Trophoblast cell (in vitro differentiated cells and primary cell): Measurements from ENCODE around the gene LZTS3.
A peak's percentile ranks its signal among the peaks of the same experiment; 100 is the strongest.

ENCODE experiments used
- DNase-seq, 2 donors: peaks; one replicate each; pipeline ENCODE4 v3.0.0-alpha.2; 2016
- H2AFZ ChIP-seq: 2 replicates; pipeline ENCODE4 v1.6.1; 2013; ENCODE audit warnings: low read length, moderate library complexity, mild to moderate bottlenecking; ENCODE audit not compliant: insufficient read depth, poor library complexity
- H2AK5ac ChIP-seq: 2 replicates; pipeline ENCODE4 v1.6.1; 2013; ENCODE audit warnings: mild to moderate bottlenecking, low read length
- H2BK120ac ChIP-seq: 2 replicates; pipeline ENCODE4 v1.6.1; 2013; ENCODE audit warnings: low read length, mild to moderate bottlenecking, moderate library complexity; ENCODE audit not compliant: insufficient read depth, poor library complexity
- H2BK12ac ChIP-seq: 2 replicates; pipeline ENCODE4 v1.6.1; 2013; ENCODE audit warnings: mild to moderate bottlenecking, low read length, moderate library complexity
- H2BK5ac ChIP-seq: 2 replicates; pipeline ENCODE4 v1.6.1; 2013; ENCODE audit warnings: low read length, low read depth, moderate library complexity, mild to moderate bottlenecking; ENCODE audit not compliant: poor library complexity
- H3K14ac ChIP-seq: 2 replicates; pipeline ENCODE4 v1.6.1; 2013; ENCODE audit warnings: mild to moderate bottlenecking, low read length
- H3K18ac ChIP-seq: 2 replicates; pipeline ENCODE4 v1.6.1; 2013; ENCODE audit warnings: mild to moderate bottlenecking, low read length
- H3K23ac ChIP-seq: 2 replicates; pipeline ENCODE4 v1.6.1; 2013; ENCODE audit warnings: low read length
- H3K27ac ChIP-seq: 2 replicates; pipeline ENCODE4 v1.5.1; 2013; ENCODE audit warnings: low read depth, mild to moderate bottlenecking, inconsistent platforms, low read length, moderate library complexity
- H3K27me3 ChIP-seq: 2 replicates; pipeline ENCODE4 v1.6.1; 2013; ENCODE audit warnings: inconsistent platforms, mild to moderate bottlenecking, low read length, moderate library complexity; ENCODE audit not compliant: insufficient read depth
- H3K36me3 ChIP-seq, 2 experiments: 1 replicate in 1 of 2; 2 replicates in 1 of 2; pipeline ENCODE4 v1.6.1; 2013; ENCODE audit warnings: low read length in 2 of 2, mild to moderate bottlenecking in 2 of 2, moderate library complexity in 1 of 2; ENCODE audit not compliant: insufficient read depth in 2 of 2, control insufficient read depth in 1 of 2
- H3K4ac ChIP-seq: 2 replicates; pipeline ENCODE4 v1.6.1; 2013; ENCODE audit warnings: low read depth, mild to moderate bottlenecking, low read length, moderate library complexity
- H3K4me1 ChIP-seq, 2 experiments: 1 replicate in 1 of 2; 2 replicates in 1 of 2; pipeline ENCODE4 v1.6.1; 2013; ENCODE audit warnings: low read length in 2 of 2, mild to moderate bottlenecking in 2 of 2, moderate library complexity in 1 of 2; ENCODE audit not compliant: insufficient read depth in 2 of 2, control insufficient read depth in 1 of 2
- H3K4me2 ChIP-seq: 2 replicates; pipeline ENCODE4 v1.6.1; 2013; ENCODE audit warnings: inconsistent platforms, mild to moderate bottlenecking, low read length, moderate library complexity
- H3K4me3 ChIP-seq: 2 replicates; pipeline ENCODE4 v1.5.1; 2013; ENCODE audit warnings: mild to moderate bottlenecking, low read depth, low read length, inconsistent platforms
- H3K79me1 ChIP-seq: one replicate; pipeline ENCODE4 v1.6.1; 2013; ENCODE audit warnings: low read length
- H3K79me2 ChIP-seq: 2 replicates; pipeline ENCODE4 v1.6.1; 2013; ENCODE audit warnings: low read length, mild to moderate bottlenecking; ENCODE audit not compliant: control insufficient read depth, insufficient read depth, poor library complexity
- H3K9ac ChIP-seq: 2 replicates; pipeline ENCODE4 v1.6.1; 2013; ENCODE audit warnings: mild to moderate bottlenecking, low read length
- H3K9me3 ChIP-seq: 2 replicates; pipeline ENCODE4 v1.6.1; 2013; ENCODE audit warnings: low read depth, mild to moderate bottlenecking, control low read depth, inconsistent platforms, low read length; ENCODE audit not compliant: insufficient read depth
- H4K12ac ChIP-seq: 2 replicates; pipeline ENCODE4 v1.6.1; 2013; ENCODE audit warnings: low read depth, mild to moderate bottlenecking, low read length, moderate library complexity
- H4K8ac ChIP-seq: 2 replicates; pipeline ENCODE4 v1.6.1; 2013; ENCODE audit warnings: low read depth, mild to moderate bottlenecking, low read length, moderate library complexity
- H4K91ac ChIP-seq: one replicate; pipeline ENCODE4 v1.6.1; 2013; ENCODE audit warnings: low read depth, mild to moderate bottlenecking, low read length, moderate library complexity
- WGBS: extraction: QIAGEN DNeasy Blood & Tissue Kit; methylation state at CpG from one replicate; pipeline ENCODE4 v1.1.7; 2013; ENCODE audit warnings: missing lambda C conversion rate; ENCODE audit not compliant: insufficient read length, insufficient coverage; ENCODE audit errors: extremely low coverage; 5-methylcytosine and 5-hydroxymethylcytosine counted together

LZTS3 gene

DNA sequence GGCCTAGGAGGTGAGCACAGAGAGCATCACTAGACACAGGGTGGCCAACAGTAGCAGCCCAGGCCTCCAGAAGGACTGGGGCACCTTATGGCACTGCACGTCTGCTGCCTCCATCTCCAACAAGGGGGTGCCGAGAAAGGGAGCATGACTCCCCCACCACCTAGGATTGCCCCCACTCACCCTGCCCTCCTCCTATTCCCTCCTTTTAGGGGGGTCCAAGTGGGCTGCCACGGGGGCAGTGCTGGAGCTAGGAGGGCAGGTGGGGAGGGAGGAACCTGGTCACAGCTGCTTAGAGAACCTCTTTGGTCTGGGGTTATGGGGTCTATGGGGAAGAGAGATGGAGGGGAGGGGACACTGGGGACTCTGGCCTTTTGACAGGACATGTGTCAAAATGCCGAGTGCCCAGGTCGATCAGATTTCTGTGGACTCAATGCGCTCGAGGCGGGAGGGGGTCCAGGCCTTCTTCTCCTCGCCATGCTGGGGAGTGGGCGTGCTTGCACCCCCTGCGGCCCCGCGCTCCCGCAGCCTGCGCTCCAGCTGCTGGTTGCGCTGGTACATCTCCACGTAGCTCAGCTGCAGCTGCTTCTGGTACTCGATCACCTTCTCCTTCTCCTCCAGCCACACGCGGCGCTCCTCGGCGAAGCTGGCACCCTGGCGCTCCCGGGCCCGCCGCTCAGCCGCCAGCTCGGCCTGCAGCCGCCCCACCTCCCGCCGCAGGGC lies 9.1 kb downstream of the LZTS3 start:
- H4K8ac ChIP-seq = no peak overlapping the region
- H2BK12ac ChIP-seq = no peak overlapping the region
- H2BK5ac ChIP-seq = no peak overlapping the region
- H3K14ac ChIP-seq = no peak overlapping the region
- DNase-seq = no peak
- H3K23ac ChIP-seq = no peak overlapping the region
- no peak overlapping the region for H2AK5ac ChIP-seq
- H3K79me2 ChIP-seq = peaks cover 6% of the 10 kb centered on the region
- WGBS = no CpG with 5 or more reads among the region's 32 CpGs
- H3K4me2 ChIP-seq = no peak overlapping the region
- H3K4me1 ChIP-seq = peaks cover 5 to 13% of the 10 kb centered on the region in 2 experiments
- no peak overlapping the region for H3K4ac ChIP-seq
- peaks cover 13% of the 10 kb centered on the region for H3K79me1 ChIP-seq
- no peak overlapping the region for H3K18ac ChIP-seq
- no peak overlapping the region for H3K9ac ChIP-seq
- no peak overlapping the region for H2AFZ ChIP-seq
- no peak overlapping the region for H3K4me3 ChIP-seq
- no peak overlapping the region for H2BK120ac ChIP-seq
- H3K9me3 ChIP-seq = no peaks in the 10 kb centered on the region
- peaks cover 2 to 11% of the 10 kb centered on the region in 2 experiments for H3K36me3 ChIP-seq
- no peaks in the 10 kb centered on the region for H3K27me3 ChIP-seq
- no peak overlapping the region for H4K12ac ChIP-seq
- no peak overlapping the region for H3K27ac ChIP-seq
- no peak overlapping the region for H4K91ac ChIP-seq

- Histone ChIP-seq H4K12ac (no peak overlapping the region), H2AK5ac (no peak overlapping the region), H3K9ac (no peak overlapping the region), H2BK5ac (no peak overlapping the region), H4K91ac (no peak overlapping the region), H3K79me1 (peaks cover 12% of the 10 kb centered on the region), H3K27me3 (no peaks in the 10 kb centered on the region), H3K79me2 (peaks cover 12% of the 10 kb centered on the region), H3K4me3 (no peak overlapping the region), H3K18ac (no peak overlapping the region), H3K14ac (no peak overlapping the region), H3K4me2 (no peak overlapping the region), H3K4me1 (peaks cover 6 to 13% of the 10 kb centered on the region in 2 experiments), H3K9me3 (no peaks in the 10 kb centered on the region), H3K4ac (no peak overlapping the region), H2AFZ (no peak overlapping the region), H4K8ac (no peak overlapping the region), H3K27ac (no peak overlapping the region), H2BK120ac (no peak overlapping the region), H2BK12ac (no peak overlapping the region), H3K36me3 (peaks cover 2 to 11% of the 10 kb centered on the region in 2 experiments), H3K23ac (no peak overlapping the region)
- no peak for DNase-seq
- WGBS = no CpG with 5 or more reads among the region's 14 CpGs
Observed at GRCh38 chr20:3163099-3164042, 10.0 kb downstream of the LZTS3 start.

DNA sequence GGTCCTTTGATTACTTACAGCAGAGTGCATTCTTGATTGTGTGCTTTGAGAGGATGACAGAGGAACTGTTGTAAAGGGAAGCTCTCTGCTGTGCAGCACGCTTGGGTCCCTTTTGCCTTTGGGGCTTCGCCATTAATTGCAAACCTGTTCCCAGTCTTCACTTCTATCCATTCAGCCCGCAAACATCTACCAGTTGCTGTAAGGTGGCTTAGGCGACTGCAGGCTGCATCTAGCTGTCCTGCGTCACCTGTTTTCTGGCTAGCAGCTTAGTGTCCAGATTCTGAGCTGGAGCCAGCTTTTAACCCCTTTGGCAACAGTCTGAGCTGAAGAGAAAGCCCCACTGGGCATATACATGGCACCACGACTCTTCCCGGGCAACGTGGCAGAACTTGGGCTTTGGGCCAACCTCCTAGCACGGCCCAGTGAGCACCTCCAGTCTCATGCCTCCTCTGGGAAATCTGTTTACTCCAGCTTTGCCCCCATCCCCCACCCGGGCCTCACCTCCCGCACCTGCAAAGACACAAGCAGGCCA lies 11.2 kb downstream of the LZTS3 start:
- no peak overlapping the region for H3K9ac ChIP-seq
- H2BK120ac ChIP-seq = no peak overlapping the region
- no peak overlapping the region for H2BK5ac ChIP-seq
- no peaks in the 10 kb centered on the region for H3K9me3 ChIP-seq
- H3K79me1 ChIP-seq = peaks cover 4% of the 10 kb centered on the region
- no peak overlapping the region for H3K23ac ChIP-seq
- no peak for DNase-seq
- no peak overlapping the region for H4K91ac ChIP-seq
- no peak overlapping the region for H3K14ac ChIP-seq
- no peak overlapping the region for H4K12ac ChIP-seq
- no CpG with 5 or more reads among the region's 11 CpGs for WGBS
- no peak overlapping the region for H4K8ac ChIP-seq
- H3K4me1 ChIP-seq = peaks cover 5 to 6% of the 10 kb centered on the region in 2 experiments
- H3K27me3 ChIP-seq = no peaks in the 10 kb centered on the region
- H3K36me3 ChIP-seq = peaks cover 2 to 11% of the 10 kb centered on the region in 2 experiments
- H3K27ac ChIP-seq = no peak overlapping the region
- no peak overlapping the region for H3K18ac ChIP-seq
- H2AFZ ChIP-seq = no peak overlapping the region
- peaks cover 12% of the 10 kb centered on the region for H3K79me2 ChIP-seq
- no peak overlapping the region for H2BK12ac ChIP-seq
- no peak overlapping the region for H3K4me2 ChIP-seq
- no peak overlapping the region for H3K4ac ChIP-seq
- no peak overlapping the region for H2AK5ac ChIP-seq
- H3K4me3 ChIP-seq = no peak overlapping the region

DNA sequence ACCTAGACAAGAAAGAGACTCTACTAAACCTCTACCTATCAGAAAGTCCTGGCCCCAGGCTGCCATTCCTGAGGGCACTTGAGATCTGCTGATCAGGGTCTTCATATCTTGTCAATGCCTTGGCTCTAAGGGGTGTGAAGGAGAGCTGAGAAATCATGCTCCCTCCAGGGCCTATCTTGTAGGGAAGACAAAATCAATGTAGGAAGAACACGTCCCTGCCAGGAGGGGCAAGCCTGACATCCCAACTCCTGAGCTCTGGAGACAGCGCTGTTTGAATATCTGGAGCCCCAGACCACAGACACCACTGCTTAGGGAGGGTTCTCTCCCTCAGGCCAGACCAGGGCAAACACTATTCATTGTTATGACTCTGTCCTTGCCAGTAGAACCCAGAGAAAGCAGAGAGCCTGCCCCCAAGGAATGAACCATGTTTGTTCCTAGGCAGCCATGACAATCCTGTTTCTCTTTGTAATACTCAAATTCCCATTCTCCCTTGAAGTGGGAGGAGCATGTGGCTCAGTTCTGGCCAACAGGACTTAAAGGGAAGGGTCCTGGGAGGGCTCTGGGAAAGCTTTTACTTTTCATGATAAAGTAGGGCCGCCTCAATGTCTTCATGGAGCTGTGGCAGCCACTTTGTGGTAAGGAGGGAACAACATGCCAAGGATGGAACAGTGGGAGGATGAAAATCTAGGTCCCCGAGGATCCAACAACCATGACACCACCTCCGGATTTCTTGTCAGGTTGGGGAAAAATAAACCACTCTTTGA lies 11.9 kb downstream of the LZTS3 start:
- peaks cover under 1 to 11% of the 10 kb centered on the region in 2 experiments for H3K36me3 ChIP-seq

More for the DNA sequence above, 11.9 kb downstream of the LZTS3 start:
- peaks cover 4% of the 10 kb centered on the region for H3K79me1 ChIP-seq
- no peak overlapping the region for H3K18ac ChIP-seq
- no peak for DNase-seq
- H3K4ac ChIP-seq = no peak overlapping the region
- no peak overlapping the region for H2AFZ ChIP-seq
- no peak overlapping the region for H3K9ac ChIP-seq
- H4K12ac ChIP-seq = no peak overlapping the region
- no peak overlapping the region for H2BK12ac ChIP-seq
- H3K14ac ChIP-seq = no peak overlapping the region
- H3K23ac ChIP-seq = no peak overlapping the region
- H4K8ac ChIP-seq = peak overlapping the region; percentile 30
- H2BK5ac ChIP-seq = no peak overlapping the region
- H3K4me3 ChIP-seq = no peak overlapping the region
- no peaks in the 10 kb centered on the region for H3K27me3 ChIP-seq
- H3K27ac ChIP-seq = no peak overlapping the region
- H3K4me2 ChIP-seq = no peak overlapping the region
- WGBS = no CpG with 5 or more reads among the region's 5 CpGs
- H3K79me2 ChIP-seq = peaks cover 14% of the 10 kb centered on the region
- H4K91ac ChIP-seq = no peak overlapping the region
- H3K9me3 ChIP-seq = no peaks in the 10 kb centered on the region
- H2BK120ac ChIP-seq = no peak overlapping the region
- H2AK5ac ChIP-seq = no peak overlapping the region
- peaks cover 5 to 6% of the 10 kb centered on the region in 2 experiments for H3K4me1 ChIP-seq
